Mesendoderm (in vitro differentiated cells): ENCODE results near the gene DGKH.

ENCODE experiments used
- DNase-seq: peaks from one replicate; pipeline ENCODE4 v3.0.0; 2013
- H2AK5ac ChIP-seq: 2 replicates; pipeline ENCODE4 v1.6.1; 2013; ENCODE audit warnings: low read length, inconsistent platforms
- H2BK120ac ChIP-seq: 2 replicates; pipeline ENCODE4 v1.6.1; 2013; ENCODE audit warnings: low read depth, mild to moderate bottlenecking, low read length, moderate library complexity, mixed read lengths
- H2BK15ac ChIP-seq: replicated peaks from 2 replicates; pipeline ENCODE4 v1.6.1; 2013; ENCODE audit warnings: low read depth, mild to moderate bottlenecking, moderate library complexity
- H2BK5ac ChIP-seq: 2 replicates; pipeline ENCODE4 v1.6.1; 2013; ENCODE audit warnings: low read length, inconsistent platforms
- H3K18ac ChIP-seq: 2 replicates; pipeline ENCODE4 v1.6.1; 2013; ENCODE audit warnings: mild to moderate bottlenecking, low read length, mixed read lengths
- H3K23ac ChIP-seq: one replicate; pipeline ENCODE4 v1.6.1; 2013; ENCODE audit warnings: low read length
- H3K27ac ChIP-seq: 2 replicates; pipeline ENCODE4 v1.5.1; 2013; ENCODE audit warnings: low read depth, mild to moderate bottlenecking, inconsistent platforms, low read length, moderate library complexity
- H3K27me3 ChIP-seq: 2 replicates; pipeline ENCODE4 v1.6.1; 2013; ENCODE audit warnings: low read length, control low read depth, mild to moderate bottlenecking, inconsistent platforms; ENCODE audit not compliant: insufficient read depth, poor library complexity
- H3K36me3 ChIP-seq: 2 replicates; pipeline ENCODE4 v1.6.1; 2013; ENCODE audit warnings: low read length, inconsistent platforms; ENCODE audit not compliant: control insufficient read depth, insufficient read depth
- H3K4ac ChIP-seq: one replicate; pipeline ENCODE4 v1.6.1; 2013; ENCODE audit warnings: low read depth, mild to moderate bottlenecking, low read length, moderate library complexity
- H3K4me1 ChIP-seq: 2 replicates; pipeline ENCODE4 v1.6.1; 2013; ENCODE audit warnings: low read depth, low read length, inconsistent platforms; ENCODE audit not compliant: control insufficient read depth
- H3K4me2 ChIP-seq: 2 replicates; pipeline ENCODE4 v1.6.1; 2013; ENCODE audit warnings: low read length
- H3K4me3 ChIP-seq: 2 replicates; pipeline ENCODE4 v1.5.1; 2013; ENCODE audit warnings: mild to moderate bottlenecking, low read length
- H3K56ac ChIP-seq: one replicate; pipeline ENCODE4 v1.6.1; 2013; ENCODE audit warnings: low read length
- H3K79me1 ChIP-seq: 2 replicates; pipeline ENCODE4 v1.6.1; 2013; ENCODE audit warnings: low read length, inconsistent platforms
- H3K79me2 ChIP-seq: 2 replicates; pipeline ENCODE4 v1.6.1; 2013; ENCODE audit warnings: mild to moderate bottlenecking, low read length; ENCODE audit not compliant: control insufficient read depth, insufficient read depth
- H3K9ac ChIP-seq: 2 replicates; pipeline ENCODE4 v1.6.1; 2013; ENCODE audit warnings: low read length, inconsistent platforms
- H4K5ac ChIP-seq: one replicate; pipeline ENCODE4 v1.6.1; 2013; ENCODE audit warnings: low read length
- H4K8ac ChIP-seq: one replicate; pipeline ENCODE4 v1.6.1; 2013; ENCODE audit warnings: low read depth, mild to moderate bottlenecking, control low read depth, low read length, moderate library complexity
- WGBS: extraction: QIAGEN DNeasy Blood & Tissue Kit; methylation state at CpG from one replicate; pipeline ENCODE4 v1.1.7; 2013; ENCODE audit warnings: low lambda C conversion rate, missing lambda C conversion rate; ENCODE audit not compliant: insufficient coverage; ENCODE audit errors: extremely low coverage; 5-methylcytosine and 5-hydroxymethylcytosine counted together

The DGKH gene

GRCh38 chr13:42228527-42228926 lies 180.1 kb downstream of the DGKH start:
- no peak overlapping the region for H3K9ac ChIP-seq

DNA sequence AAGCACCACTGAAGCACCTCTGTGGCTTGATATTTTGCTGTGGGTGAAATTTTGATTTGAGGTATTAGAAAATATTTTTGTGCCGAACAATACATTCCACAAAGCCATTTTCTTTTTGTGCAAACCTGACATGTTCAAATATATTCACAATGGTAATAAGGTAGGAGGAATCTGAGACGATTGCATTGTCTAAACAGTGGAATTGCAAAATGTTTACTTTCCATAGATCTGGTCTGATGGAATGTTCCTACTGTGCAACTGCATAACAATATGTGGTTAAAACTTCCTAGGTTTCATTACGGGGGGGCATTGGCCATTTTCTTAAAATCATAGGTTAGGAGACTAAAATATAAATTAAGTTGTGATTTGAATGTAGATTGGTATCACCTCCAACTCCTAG lies 180.8 kb downstream of the DGKH start:
- Histone ChIP-seq H4K5ac (no peak overlapping the region), H3K79me2 (no peaks in the 10 kb centered on the region), H3K56ac (no peak overlapping the region), H3K79me1 (no peaks in the 10 kb centered on the region), H3K4ac (no peak overlapping the region), H3K36me3 (no peaks in the 10 kb centered on the region), H3K4me3 (no peak overlapping the region), H3K23ac (no peak overlapping the region), H3K27me3 (no peaks in the 10 kb centered on the region), H3K4me2 (no peak overlapping the region), H3K27ac (no peak overlapping the region), H3K18ac (no peak overlapping the region), H2BK15ac (no peak overlapping the region), H3K9ac (no peak overlapping the region), H2BK120ac (no peak overlapping the region), H3K4me1 (no peaks in the 10 kb centered on the region), H4K8ac (no peak overlapping the region), H2BK5ac (no peak overlapping the region), H2AK5ac (no peak overlapping the region)
- WGBS, result no CpG with 5 or more reads among the region's 3 CpGs
- DNase-seq, result no peak

More at GRCh38 chr13:42228527-42228926, 180.1 kb downstream of the DGKH start:
- H2BK120ac ChIP-seq, result no peak overlapping the region
- H3K4me2 ChIP-seq, result no peak overlapping the region
- H3K4ac ChIP-seq, result no peak overlapping the region
- no peak overlapping the region for H3K18ac ChIP-seq
- H3K79me2 ChIP-seq, result no peaks in the 10 kb centered on the region
- H3K56ac ChIP-seq, result no peak overlapping the region
- H3K36me3 ChIP-seq, result no peaks in the 10 kb centered on the region
- H2AK5ac ChIP-seq, result no peak overlapping the region
- no peaks in the 10 kb centered on the region for H3K79me1 ChIP-seq
- no peak overlapping the region for H2BK15ac ChIP-seq
- H3K27me3 ChIP-seq, result no peaks in the 10 kb centered on the region
- no peak overlapping the region for H2BK5ac ChIP-seq
- H3K4me3 ChIP-seq, result no peak overlapping the region
- H4K8ac ChIP-seq, result no peak overlapping the region
- no peak overlapping the region for H3K27ac ChIP-seq
- no peaks in the 10 kb centered on the region for H3K4me1 ChIP-seq
- DNase-seq, result no peak
- no CpG with 5 or more reads among the region's 1 CpG for WGBS
- no peak overlapping the region for H4K5ac ChIP-seq
- H3K23ac ChIP-seq, result no peak overlapping the region

GRCh38 chr13:42232671-42233070 lies 184.2 kb downstream of the DGKH start:
- DNase-seq, result no peak
- Histone ChIP-seq H3K27me3 (no peaks in the 10 kb centered on the region), H3K79me1 (no peaks in the 10 kb centered on the region), H2BK15ac (no peak overlapping the region), H2BK120ac (no peak overlapping the region), H3K4me2 (no peak overlapping the region), H3K27ac (no peak overlapping the region), H3K36me3 (no peaks in the 10 kb centered on the region), H3K4me1 (no peaks in the 10 kb centered on the region), H3K23ac (no peak overlapping the region), H4K8ac (no peak overlapping the region), H3K79me2 (no peaks in the 10 kb centered on the region), H2AK5ac (no peak overlapping the region), H3K56ac (no peak overlapping the region), H2BK5ac (no peak overlapping the region), H3K4me3 (no peak overlapping the region), H3K9ac (no peak overlapping the region), H3K18ac (no peak overlapping the region), H4K5ac (no peak overlapping the region), H3K4ac (no peak overlapping the region)
- no CpG with 5 or more reads among the region's 4 CpGs for WGBS

GRCh38 chr13:42233726-42234125 lies 185.3 kb downstream of the DGKH start:
- Histone ChIP-seq H2AK5ac (no peak overlapping the region), H2BK120ac (no peak overlapping the region), H2BK5ac (no peak overlapping the region), H4K5ac (no peak overlapping the region), H3K4ac (no peak overlapping the region), H3K18ac (no peak overlapping the region), H3K27ac (no peak overlapping the region), H3K36me3 (no peaks in the 10 kb centered on the region), H4K8ac (no peak overlapping the region), H3K4me1 (no peaks in the 10 kb centered on the region), H3K27me3 (no peaks in the 10 kb centered on the region), H3K79me1 (no peaks in the 10 kb centered on the region), H3K4me3 (no peak overlapping the region), H3K56ac (no peak overlapping the region), H3K23ac (no peak overlapping the region), H3K79me2 (no peaks in the 10 kb centered on the region), H3K9ac (no peak overlapping the region), H2BK15ac (no peak overlapping the region), H3K4me2 (no peak overlapping the region)
- WGBS, result no CpG with 5 or more reads among the region's 1 CpG
- DNase-seq, result no peak

GRCh38 chr13:42239161-42239560 lies 190.7 kb downstream of the DGKH start:
- DNase-seq, result no peak
- H3K27me3 ChIP-seq, result no peaks in the 10 kb centered on the region

GRCh38 chr13:42239644-42240043 lies 191.2 kb downstream of the DGKH start:
- Histone ChIP-seq H2AK5ac (no peak overlapping the region), H3K79me1 (no peaks in the 10 kb centered on the region), H3K27ac (no peak overlapping the region), H3K23ac (no peak overlapping the region), H4K5ac (no peak overlapping the region), H3K27me3 (no peaks in the 10 kb centered on the region), H3K4me2 (no peak overlapping the region), H2BK5ac (no peak overlapping the region), H4K8ac (no peak overlapping the region), H3K4me3 (no peak overlapping the region), H2BK15ac (no peak overlapping the region), H3K36me3 (no peaks in the 10 kb centered on the region), H3K4me1 (no peaks in the 10 kb centered on the region), H3K18ac (no peak overlapping the region), H3K79me2 (no peaks in the 10 kb centered on the region), H3K9ac (no peak overlapping the region), H2BK120ac (no peak overlapping the region), H3K56ac (no peak overlapping the region), H3K4ac (no peak overlapping the region)
- DNase-seq, result peak; percentile 5

More at GRCh38 chr13:42239161-42239560, 190.7 kb downstream of the DGKH start:
- Histone ChIP-seq H3K4ac (no peak overlapping the region), H2BK15ac (no peak overlapping the region), H3K79me2 (no peaks in the 10 kb centered on the region), H3K4me3 (no peak overlapping the region), H3K56ac (no peak overlapping the region), H2BK5ac (no peak overlapping the region), H2AK5ac (no peak overlapping the region), H2BK120ac (no peak overlapping the region), H3K27ac (no peak overlapping the region), H4K5ac (no peak overlapping the region), H3K9ac (no peak overlapping the region), H3K23ac (no peak overlapping the region), H4K8ac (no peak overlapping the region), H3K79me1 (no peaks in the 10 kb centered on the region), H3K4me1 (no peaks in the 10 kb centered on the region), H3K18ac (no peak overlapping the region), H3K36me3 (no peaks in the 10 kb centered on the region), H3K4me2 (no peak overlapping the region)
- no CpG with 5 or more reads among the region's 1 CpG for WGBS
